Endothelial cell (in vitro differentiated cells): ENCODE results near the gene GRIN2A. TPM values are rescaled to one million over a fixed set of nuclear protein-coding genes. Genes with fewer than 3 reads are reported as not detected.
"Not testable (repeated sequence)": the region's sequence is repeated elsewhere in the genome, so short reads cannot be mapped to it uniquely, and the experiment has no call there.

Experiments used
- DNase-seq: peaks from one replicate; pipeline ENCODE4 v3.0.0; 2021; ENCODE audit warnings: low spot score
- H3K27ac Mint-ChIP-seq: one replicate; pipeline ENCODE4 v1.8.0; 2021; ENCODE audit warnings: mixed read lengths, inconsistent platforms; ENCODE audit not compliant: unreplicated experiment
- H3K27me3 Mint-ChIP-seq: one replicate; pipeline ENCODE4 v1.8.0; 2021; ENCODE audit warnings: mild to moderate bottlenecking, moderate library complexity, mixed read lengths, inconsistent platforms; ENCODE audit not compliant: unreplicated experiment
- H3K36me3 Mint-ChIP-seq: one replicate; pipeline ENCODE4 v1.8.0; 2021; ENCODE audit warnings: mild to moderate bottlenecking, low read depth, mixed read lengths, inconsistent platforms; ENCODE audit not compliant: unreplicated experiment
- H3K4me1 Mint-ChIP-seq: one replicate; pipeline ENCODE4 v1.8.0; 2021; ENCODE audit warnings: mild to moderate bottlenecking, mixed read lengths, inconsistent platforms; ENCODE audit not compliant: unreplicated experiment
- H3K4me3 Mint-ChIP-seq: one replicate; pipeline ENCODE4 v1.8.0; 2021; ENCODE audit warnings: mild to moderate bottlenecking, mixed read lengths, inconsistent platforms; ENCODE audit not compliant: unreplicated experiment
- H3K9me3 Mint-ChIP-seq: one replicate; pipeline ENCODE4 v1.8.0; 2021; ENCODE audit warnings: mixed read lengths, inconsistent platforms; ENCODE audit not compliant: unreplicated experiment
- CTCF ChIP-seq: fragments of 200-600 bp; sonication (generic); IDR thresholded peaks from one replicate; pipeline ENCODE4 v1.5.0; 2021; ENCODE audit warnings: antibody characterized with exemption; ENCODE audit not compliant: unreplicated experiment
- total RNA-seq: library from RNA; stranded (reverse); fragmentation: NEBNext Ultra II Directional; extraction: Animal tissue kit (Norgen Biotek cat#: 25700); gene quantifications from one replicate; pipeline ENCODE4 v1.2.1, GENCODE V29; 2021; ENCODE audit not compliant: unreplicated experiment

GRIN2A gene
- total RNA-seq, 1 donor from 2014 or later, result 0.03 TPM

- peaks cover 3% of the 10 kb centered on the region for H3K4me1 Mint-ChIP-seq
- no peak overlapping the region for H3K27ac Mint-ChIP-seq
- H3K36me3 Mint-ChIP-seq, result no peaks in the 10 kb centered on the region
Measured at GRCh38 chr16:9885876-9886275, 296.4 kb downstream of the GRIN2A start.

DNA sequence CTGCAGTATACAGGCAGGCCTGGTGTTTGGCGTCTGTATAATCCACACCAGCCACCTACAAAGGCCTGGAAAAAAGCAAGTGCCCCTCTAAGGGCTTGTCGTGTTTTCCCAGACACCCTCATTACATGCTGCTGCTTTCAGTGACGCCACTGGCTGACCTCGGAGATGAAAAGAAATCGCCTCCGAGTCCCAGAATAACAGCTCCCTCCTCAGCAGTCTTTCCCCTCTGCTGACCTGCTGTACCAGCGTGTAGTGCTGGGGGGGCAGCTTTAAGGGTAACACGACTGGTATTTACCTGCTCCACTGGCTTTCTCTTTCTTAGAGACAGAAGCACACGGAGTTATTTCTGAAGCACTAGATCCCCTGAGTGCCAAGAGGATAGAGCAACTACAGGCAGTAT lies 296.8 kb downstream of the GRIN2A start:
- H3K27ac Mint-ChIP-seq, result no peak overlapping the region
- DNase-seq, result no peak
- H3K36me3 Mint-ChIP-seq, result no peaks in the 10 kb centered on the region
- no peaks in the 10 kb centered on the region for H3K4me1 Mint-ChIP-seq
- TF ChIP-seq CTCF, result no peak
- H3K4me3 Mint-ChIP-seq, result no peak overlapping the region
- no peaks in the 10 kb centered on the region for H3K27me3 Mint-ChIP-seq
- H3K9me3 Mint-ChIP-seq, result no peaks in the 10 kb centered on the region

More at GRCh38 chr16:9885876-9886275, 296.4 kb downstream of the GRIN2A start:
- TF ChIP-seq CTCF, result no peak
- no peaks in the 10 kb centered on the region for H3K9me3 Mint-ChIP-seq
- no peaks in the 10 kb centered on the region for H3K27me3 Mint-ChIP-seq
- H3K4me3 Mint-ChIP-seq, result no peak overlapping the region
- no peak for DNase-seq

DNA sequence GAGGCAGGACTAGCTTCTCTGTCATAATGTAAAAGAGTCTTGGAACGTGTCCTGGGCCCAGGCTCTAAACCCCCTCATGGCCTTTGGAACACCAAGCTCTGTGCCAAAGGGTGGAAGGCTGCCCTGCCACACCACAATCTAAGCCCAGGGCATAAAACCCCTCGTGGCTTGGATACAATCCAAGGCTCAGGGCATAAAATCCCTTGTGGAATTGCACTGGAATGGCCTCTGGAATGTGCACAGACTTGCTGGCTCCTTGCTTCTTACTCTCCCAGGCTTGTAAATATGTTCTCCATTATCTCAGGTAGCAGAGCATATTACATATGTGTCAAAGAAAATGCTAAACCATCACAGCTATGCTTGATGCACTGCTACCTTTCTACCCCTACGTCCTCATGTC lies 306.2 kb downstream of the GRIN2A start:
- not testable (repeated sequence) for H3K4me3 Mint-ChIP-seq, H3K4me1 Mint-ChIP-seq, H3K9me3 Mint-ChIP-seq, H3K27ac Mint-ChIP-seq, H3K36me3 Mint-ChIP-seq, H3K27me3 Mint-ChIP-seq, DNase-seq

GRCh38 chr16:9874219-9874618 lies 308.0 kb downstream of the GRIN2A start:
- no peak for DNase-seq
- Mint-ChIP-seq H3K27me3 (no peaks in the 10 kb centered on the region), H3K4me3 (no peak overlapping the region), H3K36me3 (no peaks in the 10 kb centered on the region), H3K27ac (no peak overlapping the region), H3K9me3 (no peaks in the 10 kb centered on the region), H3K4me1 (no peaks in the 10 kb centered on the region)
- no peak for TF ChIP-seq CTCF

GRCh38 chr16:9870962-9871361 lies 311.3 kb downstream of the GRIN2A start:
- Mint-ChIP-seq H3K27me3 (no peaks in the 10 kb centered on the region), H3K27ac (no peak overlapping the region), H3K9me3 (no peaks in the 10 kb centered on the region), H3K36me3 (no peaks in the 10 kb centered on the region), H3K4me3 (no peak overlapping the region), H3K4me1 (no peaks in the 10 kb centered on the region)
- no peak for DNase-seq
- TF ChIP-seq CTCF, result no peak

- no peaks in the 10 kb centered on the region for H3K36me3 Mint-ChIP-seq
- TF ChIP-seq CTCF, result no peak
- no peaks in the 10 kb centered on the region for H3K4me1 Mint-ChIP-seq
- H3K4me3 Mint-ChIP-seq, result no peak overlapping the region
- H3K27me3 Mint-ChIP-seq, result no peaks in the 10 kb centered on the region
- no peaks in the 10 kb centered on the region for H3K9me3 Mint-ChIP-seq
- no peak for DNase-seq
- no peak overlapping the region for H3K27ac Mint-ChIP-seq
Measured at GRCh38 chr16:9869776-9870175, 312.5 kb downstream of the GRIN2A start.
